HepG2 (cell line): Measurements from ENCODE around the gene DCLK1. TPM values are rescaled to one million over a fixed set of nuclear protein-coding genes. Genes with fewer than 3 reads are reported as not detected.

Experiments used
- ATAC-seq: fragments of 200-7000 bp; cut with Tn5 transposase; 3 replicates; pipeline ENCODE4 v1.9.1; 2020; ENCODE audit warnings: mild to moderate bottlenecking, moderate library complexity
- BruUV-seq: library from RNA; stranded (reverse); fragments of 400-500 nt; replicated peaks from 2 replicates; lab custom pipeline; 2021; lab: Mats Ljungman, UMichigan
- CTCF ChIA-PET: fragments of 300-600 bp; formaldehyde crosslinking; extraction: SDS; loops from one replicate; lab custom pipeline; 2021; ENCODE audit warnings: low total read pairs, inconsistent platforms, low intra/inter-chr PET ratio; lab: Yijun Ruan, JAX
- POLR2A ChIA-PET: fragments of 350-600 bp; sonication (Branson Sonifier 250); formaldehyde crosslinking; loops from one replicate; lab custom pipeline; 2020; ENCODE audit warnings: antibody characterized with exemption, inconsistent platforms; lab: Yijun Ruan, JAX
- DNase-seq: peaks from one replicate; pipeline ENCODE4 v3.0.0-alpha.2; 2015; ENCODE audit warnings: low spot score
- FAIRE-seq: peaks from 3 replicates; lab custom pipeline; 2011; peaks lifted over from hg19 to GRCh38; lab: Jason Lieb, UNC
- H2AFZ ChIP-seq: one replicate; pipeline ENCODE4 v1.6.1; 2011; ENCODE audit warnings: low read length, inconsistent platforms
- H3K27ac ChIP-seq: fragments of 300-600 bp; 3 replicates; pipeline ENCODE4 v1.8.0; 2011; ENCODE audit warnings: mixed run types, mild to moderate bottlenecking, mixed read lengths, low read length, inconsistent platforms; ENCODE audit not compliant: insufficient read depth; ENCODE audit errors: extremely low read length
- H3K27me3 ChIP-seq, 2 experiments: fragments of 200-600 bp in 1 of 2; 2 replicates in 1 of 2; 3 replicates in 1 of 2; pipeline versions ENCODE4 v1.6.0 to v1.8.0; 2011; ENCODE audit warnings: low read length in 2 of 2, mild to moderate bottlenecking in 2 of 2, moderate library complexity in 2 of 2, inconsistent platforms in 1 of 2; ENCODE audit not compliant: insufficient read depth in 2 of 2, control insufficient read depth in 1 of 2
- H3K36me3 ChIP-seq, 2 experiments: fragments of 200-600 bp in 1 of 2; replicated peaks in 1 of 2; 2 replicates in 1 of 2; 3 replicates in 1 of 2; pipeline versions ENCODE4 v1.5.1 to v1.8.0; 2011; ENCODE audit warnings: low read length in 2 of 2, inconsistent platforms in 1 of 2; ENCODE audit not compliant: insufficient read depth in 2 of 2, control insufficient read depth in 1 of 2
- H3K4me1 ChIP-seq: 2 replicates; pipeline ENCODE4 v1.5.1; 2012; ENCODE audit warnings: low read length, inconsistent platforms; ENCODE audit not compliant: insufficient read depth
- H3K4me2 ChIP-seq: 2 replicates; pipeline ENCODE4 v1.6.0; 2011; ENCODE audit warnings: low read depth, low read length, inconsistent platforms
- H3K4me3 ChIP-seq, 3 experiments: fragments of 200-600 bp in 1 of 3; sonication (generic), shearing (Covaris generic) in 1 of 3; replicated peaks in 1 of 3; 2 replicates each; pipeline ENCODE4 v1.5.1; 2011 to 2016; ENCODE audit warnings: low read length in 3 of 3, inconsistent platforms in 2 of 3, low read depth in 2 of 3, mild to moderate bottlenecking in 2 of 3, control low read depth in 1 of 3, mixed read lengths in 1 of 3; ENCODE audit not compliant: insufficient read depth in 1 of 3
- H3K79me2 ChIP-seq: one replicate; pipeline ENCODE4 v1.6.1; 2011; ENCODE audit warnings: low read length, inconsistent platforms; ENCODE audit not compliant: insufficient read depth
- H3K9ac ChIP-seq: 2 replicates; pipeline ENCODE4 v1.6.0; 2011; ENCODE audit warnings: mild to moderate bottlenecking, low read depth, low read length, inconsistent platforms; ENCODE audit not compliant: insufficient read depth
- H3K9me3 ChIP-seq: 2 replicates; pipeline ENCODE4 v1.5.1; 2012; ENCODE audit warnings: mild to moderate bottlenecking, low read length
- H4K20me1 ChIP-seq: 2 replicates; pipeline ENCODE4 v1.6.0; 2011; ENCODE audit warnings: inconsistent platforms, mild to moderate bottlenecking, low read length, moderate library complexity; ENCODE audit not compliant: insufficient read depth
- ATF7 ChIP-seq, 2 experiments: fragments of 450-650 bp in 1 of 2; sonication (generic) in 1 of 2; formaldehyde crosslinking in 1 of 2; IDR thresholded peaks; 2 replicates each; pipeline versions ENCODE4 v1.4.0 to v1.6.1; 2016 to 2020; ENCODE audit warnings: antibody characterized with exemption in 1 of 2, mild to moderate bottlenecking in 1 of 2, missing genetic modification reagents in 1 of 2
- CREB1 ChIP-seq, 2 experiments: fragments of 450-650 bp in 1 of 2; IDR thresholded peaks; 2 replicates each; pipeline ENCODE4 v1.6.1; 2016 to 2017; ENCODE audit warnings: control low read depth in 1 of 2, mild to moderate bottlenecking in 1 of 2, missing compliant biosample characterization in 1 of 2, missing genetic modification characterization in 1 of 2
- GTF2F1 ChIP-seq: fragments of 150-350 bp; IDR thresholded peaks from 2 replicates; pipeline ENCODE4 v1.6.1; 2014; ENCODE audit warnings: low read length
- RFX1 ChIP-seq: fragments of 450-650 bp; IDR thresholded peaks from 2 replicates; pipeline ENCODE4 v1.6.1; 2017
- ZNF18 ChIP-seq: sonication (generic); formaldehyde crosslinking; IDR thresholded peaks from 2 replicates; pipeline ENCODE4 v1.8.0; 2022; ENCODE audit warnings: mild to moderate bottlenecking, missing genetic modification reagents; ENCODE audit not compliant: insufficient replicate concordance
- ZNF782 ChIP-seq: sonication (generic); formaldehyde crosslinking; IDR thresholded peaks from 2 replicates; pipeline ENCODE4 v1.4.0; 2020; ENCODE audit warnings: missing genetic modification reagents, mild to moderate bottlenecking, borderline replicate concordance
- WGBS: methylation state at CpG from one replicate; pipeline ENCODE4 v1.1.6; 2017; ENCODE audit warnings: low lambda C conversion rate; 5-methylcytosine and 5-hydroxymethylcytosine counted together
- in situ Hi-C: cut with HindIII; loops from 2 replicates; pipeline ENCODE4 v1.10.0; 2017; ENCODE audit warnings: low pct_unique_long_range_greater_than_20kb; ENCODE audit not compliant: extremely low pct_ligation_motif_present
- intact Hi-C: fragments of 100-400 bp; cut with micrococcal nuclease; formaldehyde crosslinking; loops from one replicate; pipeline ENCODE4 v1.10.0; 2022; ENCODE audit not compliant: unreplicated experiment
- polyA plus RNA-seq, 8 experiments: library from polyadenylated mRNA; depleted of rRNA in 3 of 8; stranded (reverse) in 7 of 8; unstranded in 1 of 8; fragments of >200 nt; fragmentation: Illumina TruSeq in 4 of 8; extraction: Trizol in 4 of 8; gene quantifications; 2 replicates each; pipeline versions ENCODE4 v1.2.1 to v1.2.3, GENCODE V29; 2011 to 2016; ENCODE audit warnings: low read depth in 4 of 8, missing spikeins in 1 of 8, mixed read lengths in 1 of 8; ENCODE audit not compliant: insufficient read depth in 1 of 8
- total RNA-seq, 5 experiments: library from RNA; depleted of rRNA; stranded (reverse); fragments of >200 nt; fragmentation: Illumina TruSeq; extraction: Trizol; gene quantifications; 2 replicates each; pipeline ENCODE4 v1.2.3, GENCODE V29; 2016; ENCODE audit warnings: low read depth in 1 of 5

Gene DCLK1
- total and polyA plus RNA-seq, 2 of the 13 experiments (the other 11 are each of a cell fraction or from before 2014, with no cell fraction given), result not detected

DNA sequence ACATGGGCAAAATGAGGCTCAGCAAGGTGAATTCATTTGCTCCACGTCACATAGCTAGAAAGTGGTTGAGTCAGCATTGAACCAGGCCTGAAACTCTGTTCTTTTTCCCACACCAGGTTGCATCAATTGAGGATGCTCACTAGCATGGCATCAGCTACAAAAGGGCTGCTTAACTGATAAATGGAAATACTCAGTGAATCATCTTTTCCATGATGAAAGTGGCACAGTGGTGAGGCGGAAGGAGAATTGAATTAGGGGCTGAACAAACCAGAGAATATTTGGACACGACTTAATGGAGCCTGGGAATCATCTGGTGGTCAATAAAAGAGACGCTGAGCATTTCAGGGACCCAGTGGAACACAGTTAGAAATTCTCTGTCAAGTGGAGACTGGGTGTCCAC lies 334.6 kb downstream of the DCLK1 start (continued):
- no peak for TF ChIP-seq ZNF18 (CRISPR knock-in tag)
- TF ChIP-seq ZNF782, result no peak
- no peak for TF ChIP-seq RFX1

GRCh38 chr13:35794734-35795389 lies 336.3 kb downstream of the DCLK1 start:
- Histone ChIP-seq H3K27me3 (peaks cover 2 to 3% of the 10 kb centered on the region in 2 experiments; a peak in 2 of 5 replicates), H3K79me2 (no peaks in the 10 kb centered on the region), H2AFZ (no peak overlapping the region), H3K9me3 (no peaks in the 10 kb centered on the region), H3K27ac (no peak overlapping the region), H4K20me1 (no peaks in the 10 kb centered on the region), H3K4me3 (no peak overlapping the region), H3K9ac (no peak overlapping the region), H3K4me2 (no peak overlapping the region), H3K4me1 (no peaks in the 10 kb centered on the region), H3K36me3 (no peaks in the 10 kb centered on the region)
- intact Hi-C loops (no loop called here), in situ Hi-C loops (no loop called here)
- no TSS peak for BruUV-seq
- no peak for DNase-seq
- WGBS, result 21% methylated on average over 3 of the region's 3 CpGs
- ChIA-PET CTCF (no interaction called here), POLR2A (no interaction called here)
- peak; percentile 88 for TF ChIP-seq CREB1 (IDR thresholded peaks at IDR 0.05)
- TF ChIP-seq CREB1 (CRISPR knock-in tag; IDR thresholded peaks at IDR 0.05), result no peak
- TF ChIP-seq GTF2F1, result no peak
- TF ChIP-seq ATF7 (IDR thresholded peaks at IDR 0.05), result peak; percentile 66
- no peak for TF ChIP-seq ATF7 (CRISPR knock-in tag; IDR thresholded peaks at IDR 0.05)
- no peak for FAIRE-seq
- ATAC-seq, result no peak
